Measurements from ENCODE around the gene KCNQ1.

Gene KCNQ1

GRCh38 chr11:2815762-2816496, 371.1 kb downstream of the KCNQ1 start:
- TF ChIP-seq CTCF (IDR thresholded peaks at IDR 0.05; ENCODE audit: low read depth, low read length), result no peak
- no peak overlapping the region for H3K4me3 ChIP-seq (ENCODE audit: low read depth, low read length)

- TF ChIP-seq CTCF (IDR thresholded peaks at IDR 0.05; ENCODE audit: low read depth, low read length), result no peak
- H3K4me3 ChIP-seq (ENCODE audit: low read depth, low read length), result no peak overlapping the region
Observed at GRCh38 chr11:2816523-2816922, 371.7 kb downstream of the KCNQ1 start.

DNA sequence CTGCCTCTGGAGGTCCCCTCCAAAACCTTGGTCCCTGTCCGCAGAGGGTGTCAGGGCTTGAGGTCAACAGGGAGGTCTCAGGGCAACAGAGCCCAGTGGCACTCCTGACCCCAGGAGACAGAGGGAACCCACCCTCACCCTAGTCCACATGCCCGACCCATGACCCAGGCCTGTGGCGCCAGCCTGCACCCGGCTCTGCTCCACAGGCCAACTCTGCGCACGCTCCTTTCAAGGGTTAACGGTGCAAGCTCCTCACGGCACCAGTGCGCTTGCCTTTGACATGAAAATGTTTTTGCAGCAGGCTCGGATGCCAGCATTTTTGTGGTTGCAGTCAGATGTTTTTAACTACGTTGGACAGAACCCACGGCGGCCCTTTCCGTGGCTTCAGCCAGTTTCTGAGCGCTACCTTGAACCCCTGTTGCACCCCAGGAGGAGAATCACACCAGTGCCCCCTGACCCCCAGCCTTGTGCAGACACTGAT, 372.2 kb downstream of the KCNQ1 start:
- TF ChIP-seq CTCF (IDR thresholded peaks at IDR 0.05; ENCODE audit: low read depth, low read length), result no peak
- H3K4me3 ChIP-seq (ENCODE audit: low read depth, low read length), result no peak overlapping the region

DNA sequence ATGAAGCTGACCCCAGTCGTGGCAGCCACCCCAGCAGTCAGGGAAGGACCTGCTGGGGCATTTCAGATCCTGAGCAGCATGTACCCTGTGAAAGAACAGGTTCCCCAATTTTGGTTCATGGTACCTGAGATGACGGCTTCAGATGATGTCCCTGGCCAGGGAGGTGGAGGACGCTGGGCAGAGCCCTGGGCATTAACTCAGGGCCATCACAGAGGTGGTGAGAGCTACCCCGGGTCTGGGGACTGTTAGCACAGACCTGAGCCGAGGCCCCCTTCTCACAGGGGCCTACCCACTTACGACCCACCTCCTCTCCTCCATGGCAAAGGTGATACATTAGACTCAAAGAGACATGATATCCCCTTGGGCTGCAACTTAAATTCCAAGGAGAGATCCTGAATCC, 372.6 kb downstream of the KCNQ1 start:
- no peak for TF ChIP-seq CTCF (IDR thresholded peaks at IDR 0.05; ENCODE audit: low read depth, low read length)
- no peak overlapping the region for H3K4me3 ChIP-seq (ENCODE audit: low read depth, low read length)

DNA sequence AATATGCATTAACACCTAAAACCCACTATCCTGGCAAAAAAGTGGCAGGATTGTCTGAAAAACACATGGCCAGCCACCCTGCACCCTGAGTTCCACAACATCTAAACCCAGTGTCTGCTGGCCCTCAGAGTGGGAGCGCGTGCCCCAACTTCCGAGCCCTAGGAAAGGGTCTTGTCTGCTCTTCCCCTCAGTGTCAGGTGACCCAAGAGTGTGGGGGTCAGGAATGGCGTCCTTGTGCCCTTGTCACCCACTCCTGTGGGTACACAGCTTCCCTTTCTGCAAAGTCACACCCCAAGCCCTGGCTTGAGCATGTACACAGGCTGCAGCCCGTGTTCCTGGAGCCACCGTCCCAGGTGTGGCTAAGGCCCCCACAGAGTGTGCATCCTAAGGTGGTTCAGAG, 373.2 kb downstream of the KCNQ1 start:
- no peak overlapping the region for H3K4me3 ChIP-seq (ENCODE audit: low read depth, low read length)
- TF ChIP-seq CTCF (IDR thresholded peaks at IDR 0.05; ENCODE audit: low read depth, low read length), result no peak

GRCh38 chr11:2818503-2818902, 373.7 kb downstream of the KCNQ1 start:
- H3K4me3 ChIP-seq (ENCODE audit: low read depth, low read length), result no peak overlapping the region
- TF ChIP-seq CTCF (IDR thresholded peaks at IDR 0.05; ENCODE audit: low read depth, low read length), result no peak

GRCh38 chr11:2819316-2819715, 374.5 kb downstream of the KCNQ1 start:
- H3K4me3 ChIP-seq (ENCODE audit: low read depth, low read length), result no peak overlapping the region

More at GRCh38 chr11:2819316-2819715, 374.5 kb downstream of the KCNQ1 start:
- no peak for TF ChIP-seq CTCF (IDR thresholded peaks at IDR 0.05; ENCODE audit: low read depth, low read length)
